ENCODE results near the gene IGHMBP2. TPM values are rescaled to one million over a fixed set of nuclear protein-coding genes. Genes with fewer than 3 reads are reported as not detected.

Gene IGHMBP2
- polyA plus RNA-seq, 1 donor from 2014 or later, result 9.5 TPM

GRCh38 chr11:68978626-68978930 lies 74.9 kb downstream of the IGHMBP2 start:
- no peak overlapping the region for H3K4me2 ChIP-seq (ENCODE audit: low read length)
- no peaks in the 10 kb centered on the region for H3K36me3 ChIP-seq (ENCODE audit: insufficient read depth, low read length)
- H3K9me3 ChIP-seq (ENCODE audit: low read length), result peaks cover 3% of the 10 kb centered on the region
- TF ChIP-seq TAF1 (IDR thresholded peaks at IDR 0.05; ENCODE audit: low read depth), result no peak
- TF ChIP-seq EZH2 (IDR thresholded peaks at IDR 0.05; ENCODE audit: borderline replicate concordance, insufficient read depth, low read length, poor library complexity, severe bottlenecking), result no peak
- no peaks in the 10 kb centered on the region for H3F3A ChIP-seq (ENCODE audit: insufficient read depth, low read length, poor library complexity, severe bottlenecking)
- no peaks in the 10 kb centered on the region for H3K27me3 ChIP-seq (ENCODE audit: insufficient read depth, low read depth, low read length)
- H2AFZ ChIP-seq (ENCODE audit: low read depth, low read length), result no peak overlapping the region
- no peak overlapping the region for H3K9ac ChIP-seq (ENCODE audit: low read length)
- H3K9me2 ChIP-seq (ENCODE audit: insufficient read depth, low read length), result no peaks in the 10 kb centered on the region
- H3K27ac ChIP-seq (ENCODE audit: low read length), result no peak overlapping the region
- no peaks in the 10 kb centered on the region for H3K79me2 ChIP-seq (replicated peaks; ENCODE audit: insufficient read depth, low read length)
- H4K20me1 ChIP-seq (ENCODE audit: insufficient read depth), result no peaks in the 10 kb centered on the region
- H3K4me3 ChIP-seq (ENCODE audit: low read length), result no peak overlapping the region

DNA sequence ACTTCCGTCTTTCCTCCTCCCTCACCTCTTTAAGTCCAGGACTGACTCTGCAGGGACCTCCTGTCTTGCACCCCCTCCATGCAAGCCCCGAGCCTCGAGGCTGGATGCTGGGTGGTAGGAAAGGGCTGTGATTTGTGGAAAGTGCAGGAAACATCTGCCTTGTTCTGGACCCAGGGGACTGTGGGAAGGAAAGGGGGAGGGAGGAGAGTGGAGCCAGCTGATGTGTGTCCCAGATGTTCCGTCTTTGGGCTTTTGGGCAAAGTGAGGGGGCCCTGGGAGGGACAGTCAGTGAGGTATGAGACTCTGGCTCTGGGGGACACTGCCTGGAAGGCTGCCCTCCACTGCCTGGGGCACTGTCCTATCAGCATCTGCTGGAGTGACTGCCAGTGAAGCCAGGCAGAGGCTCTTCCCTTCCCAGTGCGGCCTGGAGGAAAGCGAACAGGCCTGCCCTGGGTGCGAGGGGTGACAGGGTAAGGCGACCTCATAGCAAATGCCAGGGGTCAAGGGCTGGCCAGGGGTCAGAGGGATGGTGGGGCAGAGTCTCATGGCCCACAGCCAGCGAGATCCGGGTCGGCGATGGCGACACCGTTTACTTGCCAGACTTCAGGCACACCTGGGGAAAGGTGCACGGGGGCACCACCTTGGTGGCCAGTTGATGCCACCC lies 75.4 kb downstream of the IGHMBP2 start:
- H4K20me1 ChIP-seq (ENCODE audit: insufficient read depth), result no peaks in the 10 kb centered on the region
- H3K9ac ChIP-seq (ENCODE audit: low read length), result no peak overlapping the region
- no peak overlapping the region for H3K27ac ChIP-seq (ENCODE audit: low read length)
- H3K4me2 ChIP-seq (ENCODE audit: low read length), result no peak overlapping the region
- no peaks in the 10 kb centered on the region for H3F3A ChIP-seq (ENCODE audit: insufficient read depth, low read length, poor library complexity, severe bottlenecking)
- TF ChIP-seq, protein P1, sequence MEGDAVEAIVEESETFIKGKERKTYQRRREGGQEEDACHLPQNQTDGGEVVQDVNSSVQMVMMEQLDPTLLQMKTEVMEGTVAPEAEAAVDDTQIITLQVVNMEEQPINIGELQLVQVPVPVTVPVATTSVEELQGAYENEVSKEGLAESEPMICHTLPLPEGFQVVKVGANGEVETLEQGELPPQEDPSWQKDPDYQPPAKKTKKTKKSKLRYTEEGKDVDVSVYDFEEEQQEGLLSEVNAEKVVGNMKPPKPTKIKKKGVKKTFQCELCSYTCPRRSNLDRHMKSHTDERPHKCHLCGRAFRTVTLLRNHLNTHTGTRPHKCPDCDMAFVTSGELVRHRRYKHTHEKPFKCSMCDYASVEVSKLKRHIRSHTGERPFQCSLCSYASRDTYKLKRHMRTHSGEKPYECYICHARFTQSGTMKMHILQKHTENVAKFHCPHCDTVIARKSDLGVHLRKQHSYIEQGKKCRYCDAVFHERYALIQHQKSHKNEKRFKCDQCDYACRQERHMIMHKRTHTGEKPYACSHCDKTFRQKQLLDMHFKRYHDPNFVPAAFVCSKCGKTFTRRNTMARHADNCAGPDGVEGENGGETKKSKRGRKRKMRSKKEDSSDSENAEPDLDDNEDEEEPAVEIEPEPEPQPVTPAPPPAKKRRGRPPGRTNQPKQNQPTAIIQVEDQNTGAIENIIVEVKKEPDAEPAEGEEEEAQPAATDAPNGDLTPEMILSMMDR (IDR thresholded peaks at IDR 0.05; ENCODE audit: poor library complexity, severe bottlenecking), result no peak
- TF ChIP-seq TAF1 (IDR thresholded peaks at IDR 0.05; ENCODE audit: low read depth) (no peak), EZH2 (IDR thresholded peaks at IDR 0.05; ENCODE audit: borderline replicate concordance, insufficient read depth, low read length, poor library complexity, severe bottlenecking) (no peak), MXI1 (conservative IDR thresholded peaks at IDR 0.05; ENCODE audit: poor library complexity, severe bottlenecking) (no peak), RAD21 (conservative IDR thresholded peaks at IDR 0.05) (no peak), EP300 (conservative IDR thresholded peaks at IDR 0.05; ENCODE audit: poor library complexity, severe bottlenecking) (no peak), SMC3 (conservative IDR thresholded peaks at IDR 0.05; ENCODE audit: poor library complexity) (no peak), POLR2AphosphoS5 (IDR thresholded peaks at IDR 0.05) (no peak)
- TF ChIP-seq, protein P2, sequence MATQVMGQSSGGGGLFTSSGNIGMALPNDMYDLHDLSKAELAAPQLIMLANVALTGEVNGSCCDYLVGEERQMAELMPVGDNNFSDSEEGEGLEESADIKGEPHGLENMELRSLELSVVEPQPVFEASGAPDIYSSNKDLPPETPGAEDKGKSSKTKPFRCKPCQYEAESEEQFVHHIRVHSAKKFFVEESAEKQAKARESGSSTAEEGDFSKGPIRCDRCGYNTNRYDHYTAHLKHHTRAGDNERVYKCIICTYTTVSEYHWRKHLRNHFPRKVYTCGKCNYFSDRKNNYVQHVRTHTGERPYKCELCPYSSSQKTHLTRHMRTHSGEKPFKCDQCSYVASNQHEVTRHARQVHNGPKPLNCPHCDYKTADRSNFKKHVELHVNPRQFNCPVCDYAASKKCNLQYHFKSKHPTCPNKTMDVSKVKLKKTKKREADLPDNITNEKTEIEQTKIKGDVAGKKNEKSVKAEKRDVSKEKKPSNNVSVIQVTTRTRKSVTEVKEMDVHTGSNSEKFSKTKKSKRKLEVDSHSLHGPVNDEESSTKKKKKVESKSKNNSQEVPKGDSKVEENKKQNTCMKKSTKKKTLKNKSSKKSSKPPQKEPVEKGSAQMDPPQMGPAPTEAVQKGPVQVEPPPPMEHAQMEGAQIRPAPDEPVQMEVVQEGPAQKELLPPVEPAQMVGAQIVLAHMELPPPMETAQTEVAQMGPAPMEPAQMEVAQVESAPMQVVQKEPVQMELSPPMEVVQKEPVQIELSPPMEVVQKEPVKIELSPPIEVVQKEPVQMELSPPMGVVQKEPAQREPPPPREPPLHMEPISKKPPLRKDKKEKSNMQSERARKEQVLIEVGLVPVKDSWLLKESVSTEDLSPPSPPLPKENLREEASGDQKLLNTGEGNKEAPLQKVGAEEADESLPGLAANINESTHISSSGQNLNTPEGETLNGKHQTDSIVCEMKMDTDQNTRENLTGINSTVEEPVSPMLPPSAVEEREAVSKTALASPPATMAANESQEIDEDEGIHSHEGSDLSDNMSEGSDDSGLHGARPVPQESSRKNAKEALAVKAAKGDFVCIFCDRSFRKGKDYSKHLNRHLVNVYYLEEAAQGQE (IDR thresholded peaks at IDR 0.05; ENCODE audit: borderline replicate concordance), result no peak
- H3K27me3 ChIP-seq (ENCODE audit: insufficient read depth, low read depth, low read length), result no peaks in the 10 kb centered on the region
- H2AFZ ChIP-seq (ENCODE audit: low read depth, low read length), result no peak overlapping the region
- H3K9me2 ChIP-seq (ENCODE audit: insufficient read depth, low read length), result no peaks in the 10 kb centered on the region
- H3K79me2 ChIP-seq (replicated peaks; ENCODE audit: insufficient read depth, low read length), result no peaks in the 10 kb centered on the region
- H3K4me3 ChIP-seq (ENCODE audit: low read length), result no peak overlapping the region
- H3K9me3 ChIP-seq (ENCODE audit: low read length), result peaks cover 3% of the 10 kb centered on the region
- H3K36me3 ChIP-seq (ENCODE audit: insufficient read depth, low read length), result no peaks in the 10 kb centered on the region

Measured in neural cell (in vitro differentiated cells).